HFF-Myc (cell line): Measurements from ENCODE around the gene EMC6.

Experiments
- DNase-seq: peaks from one replicate; pipeline ENCODE4 v3.0.0-alpha.2; 2011; ENCODE audit warnings: low read depth; ENCODE audit errors: extremely low read depth
- H3K4me3 ChIP-seq: replicated peaks from 2 replicates; pipeline ENCODE4 v1.5.1; 2011; ENCODE audit warnings: low read depth, mild to moderate bottlenecking, control low read depth, low read length
- TF ChIP-seq, protein P1 (sequence below): IDR thresholded peaks from 2 replicates; pipeline ENCODE4 v1.5.1; 2012; ENCODE audit warnings: mild to moderate bottlenecking, low read depth, low read length, control low read depth; ENCODE audit errors: missing control alignments

The EMC6 gene

DNA sequence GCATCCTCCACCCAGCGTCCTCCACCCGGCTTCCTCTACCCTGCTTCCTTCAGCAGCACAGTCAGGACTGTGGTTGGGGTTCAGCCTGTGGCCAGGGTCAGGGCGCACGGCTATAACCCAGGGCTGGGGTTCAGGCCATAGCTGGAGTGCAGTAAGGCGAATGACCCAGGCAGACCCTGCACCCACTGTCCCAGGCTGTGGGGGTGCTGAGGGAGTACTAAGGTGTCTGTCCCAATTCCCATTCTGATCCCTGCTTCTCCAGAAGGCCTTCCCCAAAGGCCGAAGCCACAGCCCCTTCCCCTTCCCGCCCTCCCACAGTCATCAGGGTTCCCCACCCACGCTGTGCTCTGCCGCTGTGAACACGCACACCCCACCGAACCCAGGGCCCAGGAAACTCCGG lies 12.4 kb downstream of the EMC6 start:
- no peak for DNase-seq
- no peak overlapping the region for H3K4me3 ChIP-seq

DNA sequence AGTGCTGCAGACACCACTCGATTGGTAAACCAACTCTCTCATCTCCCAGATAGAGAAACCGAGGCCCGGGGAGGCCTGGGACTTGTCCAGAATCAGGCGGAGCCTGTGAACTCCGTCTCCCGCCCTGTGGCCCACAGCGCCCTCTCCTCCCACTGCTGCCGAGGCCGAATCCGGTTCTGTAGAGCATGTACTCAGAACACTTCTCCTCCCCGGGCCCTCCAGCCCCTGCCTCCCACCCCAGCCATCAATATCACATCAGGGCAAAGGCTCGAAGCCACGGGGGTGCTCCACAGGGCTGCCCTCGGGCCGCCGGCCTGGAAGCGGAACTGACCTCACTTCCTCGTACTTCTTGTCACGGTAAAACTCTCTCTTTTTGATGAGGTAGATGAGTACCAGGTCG lies 13.0 kb downstream of the EMC6 start:
- H3K4me3 ChIP-seq, result no peak overlapping the region
- TF ChIP-seq, protein P1, sequence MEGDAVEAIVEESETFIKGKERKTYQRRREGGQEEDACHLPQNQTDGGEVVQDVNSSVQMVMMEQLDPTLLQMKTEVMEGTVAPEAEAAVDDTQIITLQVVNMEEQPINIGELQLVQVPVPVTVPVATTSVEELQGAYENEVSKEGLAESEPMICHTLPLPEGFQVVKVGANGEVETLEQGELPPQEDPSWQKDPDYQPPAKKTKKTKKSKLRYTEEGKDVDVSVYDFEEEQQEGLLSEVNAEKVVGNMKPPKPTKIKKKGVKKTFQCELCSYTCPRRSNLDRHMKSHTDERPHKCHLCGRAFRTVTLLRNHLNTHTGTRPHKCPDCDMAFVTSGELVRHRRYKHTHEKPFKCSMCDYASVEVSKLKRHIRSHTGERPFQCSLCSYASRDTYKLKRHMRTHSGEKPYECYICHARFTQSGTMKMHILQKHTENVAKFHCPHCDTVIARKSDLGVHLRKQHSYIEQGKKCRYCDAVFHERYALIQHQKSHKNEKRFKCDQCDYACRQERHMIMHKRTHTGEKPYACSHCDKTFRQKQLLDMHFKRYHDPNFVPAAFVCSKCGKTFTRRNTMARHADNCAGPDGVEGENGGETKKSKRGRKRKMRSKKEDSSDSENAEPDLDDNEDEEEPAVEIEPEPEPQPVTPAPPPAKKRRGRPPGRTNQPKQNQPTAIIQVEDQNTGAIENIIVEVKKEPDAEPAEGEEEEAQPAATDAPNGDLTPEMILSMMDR, result no peak

More for the DNA sequence above, 12.4 kb downstream of the EMC6 start:
- TF ChIP-seq, protein P1, result no peak

DNA sequence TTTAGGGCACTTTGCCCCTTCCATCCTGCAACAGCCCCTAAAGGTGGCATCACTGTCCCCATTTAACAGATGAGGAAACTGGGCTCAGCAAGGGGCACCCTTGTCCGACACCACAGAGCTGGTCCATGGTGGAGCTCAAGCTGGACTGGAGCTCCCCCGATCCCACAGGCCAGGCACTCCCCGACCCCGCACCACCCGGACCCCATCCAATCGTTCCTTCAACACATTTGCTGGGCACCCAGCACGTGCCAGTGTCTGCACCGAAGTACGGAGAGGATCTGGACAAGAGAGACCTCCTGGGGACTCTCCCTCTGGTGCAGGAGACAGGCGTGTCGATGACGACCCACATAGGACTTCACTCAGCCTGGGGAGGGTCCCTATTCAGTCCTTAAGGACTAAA lies 13.4 kb downstream of the EMC6 start:
- TF ChIP-seq, protein P1, result no peak
- DNase-seq, result no peak
- no peak overlapping the region for H3K4me3 ChIP-seq

More for the DNA sequence above, 13.0 kb downstream of the EMC6 start:
- no peak for DNase-seq

DNA sequence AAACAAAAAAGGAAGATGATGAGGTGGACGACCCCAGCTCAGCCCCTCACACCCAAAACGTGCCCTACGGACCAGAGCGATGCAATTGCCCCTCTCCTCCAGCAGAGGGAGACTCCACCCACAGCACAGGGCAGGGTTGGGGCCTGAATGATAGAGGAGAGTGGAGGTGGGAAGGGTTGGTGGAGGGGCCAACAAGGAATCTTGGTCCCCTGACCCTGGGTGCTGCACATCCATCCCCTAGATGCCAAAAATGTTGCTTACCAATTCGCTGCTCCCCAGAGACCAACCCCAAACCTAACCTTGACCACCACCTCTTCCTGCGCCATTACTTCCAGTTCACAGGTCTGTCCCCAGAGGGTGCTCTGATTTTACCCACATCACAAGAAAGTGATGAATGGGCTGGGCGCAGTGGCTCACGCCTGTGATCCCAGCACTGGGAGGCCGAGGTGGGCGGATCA lies 14.5 kb downstream of the EMC6 start:
- no peak for DNase-seq
- no peak overlapping the region for H3K4me3 ChIP-seq
- TF ChIP-seq, protein P1, result peak; percentile 97

DNA sequence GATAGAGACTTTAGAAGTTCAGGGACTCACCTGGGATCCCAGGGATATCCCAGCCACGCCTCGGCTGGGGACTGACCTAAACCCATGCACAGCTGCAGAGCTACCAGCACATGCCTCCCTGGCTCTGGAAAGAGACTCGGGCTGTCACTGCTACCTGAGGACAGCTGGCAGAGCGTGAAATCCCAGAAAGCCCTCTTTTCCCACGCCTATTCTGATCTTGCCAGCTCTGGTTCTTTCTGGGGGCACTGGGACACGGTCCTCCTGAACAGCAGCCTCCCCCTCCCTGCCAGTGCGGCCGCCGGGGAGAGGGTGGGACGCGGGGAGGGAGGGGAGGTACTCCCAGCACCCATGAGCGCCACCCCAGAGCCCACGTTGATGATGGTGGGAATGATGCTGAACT lies 16.6 kb downstream of the EMC6 start:
- TF ChIP-seq, protein P1, result no peak
- H3K4me3 ChIP-seq, result no peak overlapping the region
- DNase-seq, result no peak

DNA sequence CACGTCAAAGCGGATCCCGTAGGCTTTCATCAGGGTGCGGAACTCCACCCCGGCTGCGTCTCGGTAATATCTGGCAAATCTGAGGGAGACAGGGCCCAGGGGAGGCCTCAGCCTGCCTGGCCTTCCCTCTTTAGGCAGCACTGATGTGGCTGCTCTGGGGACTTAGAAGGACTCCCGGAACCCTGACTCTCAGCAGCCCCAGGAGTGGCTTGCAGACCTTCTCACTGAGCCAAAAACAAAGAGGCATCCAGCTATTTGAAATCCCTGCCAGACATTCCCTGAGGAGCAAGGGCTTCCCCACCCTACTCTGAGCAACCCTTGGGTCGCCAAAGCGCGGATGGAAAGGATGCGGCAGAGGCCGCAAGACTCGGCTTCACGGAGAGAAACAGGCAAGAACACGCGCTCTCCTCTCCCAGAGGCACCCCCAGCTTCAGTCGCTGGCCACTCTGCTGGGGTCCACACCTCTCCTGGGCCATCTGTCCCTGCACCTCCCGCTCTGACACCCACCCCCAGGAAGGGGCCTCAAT lies 19.5 kb downstream of the EMC6 start:
- no peak overlapping the region for H3K4me3 ChIP-seq
- TF ChIP-seq, protein P1, result no peak
- DNase-seq, result no peak

DNA sequence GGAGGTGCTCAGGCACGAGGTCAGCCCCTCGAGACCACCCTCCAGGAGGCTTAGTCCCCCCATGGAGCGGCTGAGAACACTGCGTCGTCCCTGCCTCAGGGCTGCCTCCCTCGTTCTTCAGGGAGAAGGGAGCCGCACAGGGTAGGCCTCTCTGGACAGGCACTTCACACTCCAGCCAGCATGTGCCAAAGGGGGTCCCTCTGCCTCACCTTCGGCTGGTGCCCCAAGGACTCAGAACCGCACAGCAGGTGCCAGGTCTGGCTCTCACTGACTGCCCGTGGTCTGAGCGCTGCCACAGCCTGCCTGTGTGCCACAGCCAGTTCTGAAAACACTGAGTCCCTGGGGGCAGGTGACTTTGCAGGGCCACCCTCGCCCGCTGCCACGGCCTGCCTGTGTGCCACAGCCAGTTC lies 20.2 kb downstream of the EMC6 start:
- no peak for DNase-seq
- H3K4me3 ChIP-seq, result no peak overlapping the region
- TF ChIP-seq, protein P1, result no peak
